GM21515 (cell line): Measurements from ENCODE around the gene KCNJ16.
"Not testable (repeated sequence)": the region's sequence is repeated elsewhere in the genome, so short reads cannot be mapped to it uniquely, and the experiment has no call there.

Experiments used
- ATAC-seq: cut with Tn5 transposase; IDR thresholded peaks from one replicate; pipeline ENCODE4 v1.9.1; 2021; ENCODE audit not compliant: unreplicated experiment

The KCNJ16 gene

DNA sequence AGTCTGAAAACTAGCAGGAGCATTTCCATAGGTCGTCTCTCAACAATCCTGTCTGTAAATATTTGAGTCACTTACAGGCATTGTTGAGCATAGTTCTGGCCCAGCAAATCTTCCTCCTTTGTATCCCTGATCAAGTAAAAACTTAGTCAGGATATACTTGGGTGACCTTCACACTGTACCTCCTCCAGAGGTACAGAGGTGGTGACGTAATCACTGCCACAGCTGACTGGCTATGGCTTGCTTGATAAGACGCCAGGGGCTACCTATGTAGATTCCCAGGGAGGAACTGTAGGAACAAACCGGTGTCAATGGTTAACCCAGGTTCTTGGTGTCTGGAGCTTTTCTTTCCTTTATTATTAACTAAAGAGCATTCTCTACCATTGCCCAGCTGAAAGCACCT lies at the start of gene KCNJ16:
Gene KCNJ16, plus strand, starts transcription at position 270 of the 400 bp plus-strand sequence. CDS start 56,863 bp downstream, outside the sequence.
- no peak for ATAC-seq

DNA sequence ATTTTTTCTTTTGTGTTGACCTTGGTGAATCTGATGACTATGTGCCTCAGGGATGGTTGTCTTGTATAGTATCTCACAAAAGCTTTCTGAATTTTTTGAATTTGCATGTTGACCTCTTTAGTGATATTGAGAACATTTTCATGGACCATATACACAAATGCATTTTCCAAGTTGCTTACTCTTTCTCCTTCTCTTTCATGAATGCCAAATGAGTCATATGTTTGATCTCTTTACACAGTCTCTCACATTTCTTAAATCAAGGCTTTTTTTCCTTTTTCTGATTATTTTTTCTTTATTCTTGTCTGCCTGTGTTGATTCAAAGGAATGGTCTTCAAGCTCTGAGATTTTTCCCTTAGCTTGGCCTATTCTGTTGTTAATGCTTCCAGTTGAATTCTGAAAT lies 46.6 kb upstream of the KCNJ16 start:
- ATAC-seq, result no peak

DNA sequence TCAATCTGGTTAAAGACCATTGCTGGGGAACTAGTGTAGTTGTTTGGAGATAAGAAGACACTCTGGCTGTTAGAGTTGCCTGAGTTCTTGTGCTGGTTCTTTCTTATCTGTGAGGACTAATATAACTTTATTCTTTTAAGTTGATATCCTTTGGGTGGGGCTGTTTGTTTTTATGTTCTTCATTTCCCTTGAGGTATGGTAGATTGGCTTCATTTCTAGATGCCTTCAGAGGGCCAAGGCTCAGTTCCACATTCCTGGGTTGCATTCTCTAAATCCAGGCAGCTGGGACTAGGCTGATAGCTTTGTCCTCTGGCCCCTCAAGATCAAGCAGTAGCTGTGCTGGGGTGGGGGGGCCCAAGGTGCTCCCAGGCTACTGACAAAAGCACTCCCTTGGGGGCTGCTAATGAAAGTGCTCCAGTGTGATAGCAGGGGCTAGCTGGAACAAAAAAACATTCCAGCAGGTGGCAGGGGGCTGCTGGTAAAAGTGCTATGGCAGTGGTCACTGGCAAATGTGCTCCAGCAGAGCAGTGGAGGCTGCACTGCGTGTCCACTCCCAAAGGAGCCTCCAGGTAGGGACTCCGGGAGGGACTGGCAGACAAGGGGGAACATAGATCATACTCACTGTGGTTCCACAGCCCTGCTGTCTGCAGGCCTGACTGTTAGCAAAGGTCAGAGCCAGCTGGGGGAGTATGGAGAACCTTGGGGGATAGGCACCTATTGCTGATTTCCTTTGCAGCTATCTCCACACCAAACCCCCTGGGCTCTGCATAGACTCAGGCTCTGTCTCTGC lies 45.9 kb upstream of the KCNJ16 start:
- ATAC-seq, result no peak

DNA sequence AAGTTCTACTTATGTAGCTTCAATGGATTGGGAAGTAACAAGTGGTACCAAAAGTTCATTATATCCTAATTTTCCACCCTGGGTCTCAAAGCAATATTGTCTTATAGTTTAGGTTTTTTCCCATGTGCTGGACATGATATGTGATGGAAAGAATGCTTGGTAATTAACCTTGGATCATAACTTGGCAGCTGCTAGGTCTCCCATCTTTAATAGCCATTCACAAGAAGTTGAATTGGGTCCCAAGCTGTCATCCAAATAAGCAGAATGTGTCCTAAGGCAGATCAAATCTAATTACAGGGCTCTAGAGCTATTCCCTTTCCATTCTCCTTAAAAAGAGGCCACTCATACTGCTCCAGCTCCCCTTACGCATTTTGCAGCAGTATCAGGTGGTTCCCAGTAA lies 44.7 kb upstream of the KCNJ16 start:
- ATAC-seq, result no peak

DNA sequence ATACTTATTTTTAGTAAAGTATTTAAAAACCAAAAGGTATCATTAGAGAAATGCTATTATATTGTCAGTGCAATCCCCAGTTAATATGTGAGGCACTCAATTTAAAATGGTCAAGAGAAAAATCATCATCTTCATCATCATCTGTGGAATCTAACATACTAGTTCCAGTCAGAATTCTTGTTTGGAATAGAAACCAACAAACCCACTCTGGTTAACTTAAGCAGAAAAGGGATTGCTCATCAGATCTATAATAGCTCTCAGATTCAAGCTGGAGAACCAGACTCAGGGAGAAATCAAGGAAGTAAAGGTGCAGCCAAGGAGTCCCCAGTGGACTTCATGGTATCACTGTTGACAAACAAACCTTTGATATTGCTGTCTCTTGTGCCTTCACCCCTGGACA lies 43.7 kb upstream of the KCNJ16 start:
- no peak for ATAC-seq

DNA sequence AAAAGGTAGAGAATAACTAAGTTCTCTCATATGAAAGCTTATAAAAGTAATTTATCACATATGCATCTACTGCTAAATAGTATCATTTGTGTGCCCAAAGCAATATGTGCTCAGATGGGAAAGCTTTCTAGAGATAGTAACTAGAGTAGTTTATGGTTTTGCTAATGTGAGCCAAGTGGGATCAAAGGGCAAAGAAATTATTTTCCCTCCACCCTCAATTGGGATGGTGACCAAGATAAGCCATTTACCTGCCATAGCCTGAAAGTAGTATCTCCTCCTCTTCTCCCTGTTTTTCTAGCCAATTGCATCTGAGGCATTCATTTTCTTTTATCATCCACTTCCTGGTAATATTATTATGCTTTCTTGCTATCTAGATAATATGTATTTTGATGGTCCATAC lies 41.9 kb upstream of the KCNJ16 start:
- ATAC-seq, result no peak

DNA sequence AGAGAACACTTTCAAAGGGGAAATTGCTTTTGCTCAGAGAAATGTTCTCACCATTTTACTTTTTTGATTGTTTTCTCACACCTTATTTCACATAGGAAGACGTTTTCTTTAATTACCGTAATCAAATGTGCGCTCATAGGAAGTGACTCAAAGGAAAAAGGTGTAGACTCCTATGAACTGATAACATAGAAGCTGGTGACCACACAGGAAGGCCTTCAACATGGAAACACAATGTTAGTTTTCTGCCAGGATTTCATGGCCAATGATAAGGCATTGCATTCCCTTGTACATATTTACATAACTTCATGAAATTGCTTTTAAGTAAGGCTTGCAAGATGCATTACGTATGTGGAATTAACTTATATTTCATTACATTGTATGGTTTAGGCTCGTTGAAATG lies 40.9 kb upstream of the KCNJ16 start:
- ATAC-seq, result no peak

DNA sequence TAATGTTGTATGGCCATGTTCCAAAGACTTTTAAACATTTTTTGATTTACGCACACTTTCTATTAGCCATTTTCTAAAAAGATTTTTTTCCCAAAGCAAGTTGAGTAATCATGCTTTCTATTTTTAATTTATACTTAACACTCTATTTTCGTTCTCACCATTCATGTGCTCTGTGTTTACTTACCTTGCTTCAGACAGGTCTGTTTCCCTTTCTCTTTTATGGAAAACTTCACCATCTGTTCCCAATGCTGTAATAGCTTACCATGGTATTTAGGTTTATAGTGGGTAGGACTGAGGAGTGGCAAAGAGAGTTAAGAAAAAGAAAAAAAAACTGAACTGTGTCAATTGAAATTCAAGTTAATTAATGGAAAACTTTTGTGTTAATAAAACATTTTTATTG lies 37.5 kb upstream of the KCNJ16 start:
- no peak for ATAC-seq

DNA sequence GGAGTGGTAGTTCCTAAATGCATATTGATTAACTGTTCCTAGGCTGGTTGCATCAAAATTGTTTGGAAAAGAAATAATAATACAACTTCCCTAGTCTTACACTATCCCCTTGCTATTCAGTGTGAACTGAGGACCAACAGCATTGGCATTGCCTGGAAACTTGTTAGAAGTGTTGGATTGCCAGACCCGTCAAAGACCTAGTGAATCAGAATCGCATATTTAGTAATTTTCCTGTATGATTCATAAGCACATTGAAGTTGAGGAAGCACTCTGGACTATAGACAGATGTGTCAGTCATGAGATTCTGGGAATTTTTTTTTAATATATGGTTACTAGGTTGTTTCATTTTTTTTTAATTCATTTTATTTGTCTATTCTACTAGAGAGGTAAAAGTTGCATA lies 34.7 kb upstream of the KCNJ16 start:
- no peak for ATAC-seq

DNA sequence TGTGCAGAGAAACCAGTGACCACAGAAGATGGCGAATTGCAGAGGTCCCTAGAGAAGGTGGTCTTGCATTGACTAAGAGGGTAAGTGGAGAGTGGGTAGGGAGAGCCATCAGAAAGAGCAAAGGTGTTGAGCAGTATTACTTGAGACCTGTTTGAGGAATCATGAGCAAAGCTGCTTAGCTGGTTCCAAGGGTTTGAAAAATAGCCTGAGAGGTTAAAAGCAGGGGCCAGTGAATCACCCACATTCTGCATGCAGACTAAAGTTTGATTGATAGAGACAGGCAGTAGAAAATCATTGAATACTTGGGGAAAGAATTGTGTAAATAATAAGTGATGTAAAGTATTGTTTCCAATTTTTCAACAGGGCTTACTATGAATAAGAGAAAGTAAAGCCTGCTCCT lies 34.0 kb upstream of the KCNJ16 start:
- ATAC-seq, result no peak

DNA sequence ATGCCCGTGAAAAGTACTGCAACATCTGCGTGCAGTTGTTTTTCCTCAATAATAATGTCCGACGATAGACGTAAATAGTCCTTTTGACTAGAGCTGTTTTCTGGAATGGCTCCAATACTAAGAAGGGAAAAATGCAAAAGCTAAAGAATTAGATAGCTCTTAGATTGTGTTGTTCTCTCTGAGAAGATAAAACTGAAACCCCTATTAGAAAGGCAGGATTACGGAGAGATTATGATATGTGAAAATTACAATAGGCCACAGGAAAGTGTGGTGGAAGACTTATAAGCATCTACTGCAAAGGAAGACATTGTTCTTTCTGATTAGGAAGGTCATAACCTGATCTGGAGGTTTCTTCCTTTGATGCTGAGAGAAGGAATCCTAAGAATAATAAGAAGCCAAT lies 33.5 kb upstream of the KCNJ16 start:
- no peak for ATAC-seq

DNA sequence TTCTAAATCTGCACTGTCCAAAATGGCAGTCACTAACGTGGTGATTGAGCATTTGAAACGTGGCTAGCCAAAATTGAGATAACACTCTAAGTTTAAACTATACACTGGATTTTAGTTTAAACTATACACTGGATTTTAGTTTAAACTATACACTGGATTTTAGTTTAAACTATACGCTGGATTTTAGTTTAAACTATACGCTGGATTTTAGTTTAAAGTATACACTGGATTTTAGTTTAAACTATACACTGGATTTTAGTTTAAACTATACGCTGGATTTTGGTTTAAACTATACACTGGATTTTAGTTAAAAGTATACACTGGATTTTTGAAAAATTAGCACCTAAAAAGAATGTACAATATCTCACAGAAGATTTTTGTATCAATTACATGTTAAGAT lies 29.2 kb upstream of the KCNJ16 start:
- ATAC-seq, result not testable (repeated sequence)

DNA sequence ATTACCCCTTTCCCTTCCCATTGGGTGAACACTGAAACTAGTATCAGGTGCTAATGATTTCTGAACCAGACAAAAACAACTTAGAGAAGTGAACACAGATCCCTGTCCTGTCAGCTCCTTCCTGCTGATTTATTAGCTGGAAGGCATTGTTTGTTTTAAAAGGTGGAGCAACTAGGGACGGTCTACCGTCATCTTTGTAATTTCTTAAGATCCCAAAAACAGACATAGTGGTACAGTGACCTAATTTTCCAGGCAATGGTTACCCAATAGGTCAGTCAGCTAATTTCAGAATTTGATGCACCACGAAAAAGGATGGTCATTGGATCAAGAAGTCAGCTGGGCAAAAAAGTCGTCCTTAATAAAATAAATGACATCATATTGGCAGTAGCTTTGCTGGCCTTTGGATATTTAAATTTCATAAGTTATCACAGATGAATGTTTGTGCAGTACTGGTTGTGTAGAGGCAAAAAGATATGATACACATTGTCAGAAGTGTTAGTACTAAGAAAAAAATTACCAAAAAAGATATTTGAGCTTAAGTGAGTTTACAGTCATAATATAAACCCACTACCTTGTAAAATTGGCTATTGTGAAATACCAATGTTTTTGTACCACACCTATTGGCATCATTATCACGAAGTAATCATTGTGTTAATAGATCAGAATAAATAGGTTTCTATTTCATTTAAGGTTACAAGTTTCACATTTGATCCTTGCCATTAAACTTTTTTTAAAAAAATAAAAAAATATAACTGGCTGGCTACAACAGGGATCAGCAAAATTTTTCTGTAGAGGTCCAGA lies 27.2 kb upstream of the KCNJ16 start:
- no peak for ATAC-seq

DNA sequence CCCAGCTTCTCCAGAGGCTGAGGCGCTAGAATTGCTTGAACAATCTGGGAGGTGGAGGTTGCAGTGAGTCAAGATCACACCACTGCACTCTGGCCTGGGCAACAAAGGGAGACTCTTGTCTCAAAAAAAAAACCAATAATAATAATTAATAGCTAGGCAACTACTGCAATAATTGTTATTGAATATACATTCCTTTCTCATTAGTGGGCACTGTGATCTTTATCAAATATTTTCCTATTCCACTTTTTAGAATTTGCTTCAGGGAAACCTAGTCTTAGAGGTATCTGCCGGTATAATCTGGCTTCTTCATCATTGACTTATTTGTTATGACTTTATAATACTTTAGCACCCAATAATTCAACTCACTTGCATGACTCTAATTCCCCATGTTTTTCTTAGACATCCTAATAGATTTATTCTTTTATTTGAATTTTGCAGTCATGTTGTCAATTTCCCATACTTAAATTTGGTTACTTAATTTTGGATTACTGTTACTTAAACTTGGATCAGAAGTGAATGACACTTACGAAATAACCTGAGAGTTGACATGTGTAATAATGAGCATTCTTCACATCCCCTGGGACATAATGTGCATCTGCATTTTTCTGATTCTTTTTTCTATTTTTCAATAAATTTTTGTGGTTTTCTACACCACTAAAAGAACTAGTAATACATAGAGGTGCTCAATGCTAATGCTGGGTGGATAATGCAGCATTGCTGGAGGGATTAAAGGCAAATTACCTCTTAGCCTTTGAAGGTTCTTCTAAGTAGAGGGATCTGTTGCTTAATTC lies 25.0 kb upstream of the KCNJ16 start:
- no peak for ATAC-seq

DNA sequence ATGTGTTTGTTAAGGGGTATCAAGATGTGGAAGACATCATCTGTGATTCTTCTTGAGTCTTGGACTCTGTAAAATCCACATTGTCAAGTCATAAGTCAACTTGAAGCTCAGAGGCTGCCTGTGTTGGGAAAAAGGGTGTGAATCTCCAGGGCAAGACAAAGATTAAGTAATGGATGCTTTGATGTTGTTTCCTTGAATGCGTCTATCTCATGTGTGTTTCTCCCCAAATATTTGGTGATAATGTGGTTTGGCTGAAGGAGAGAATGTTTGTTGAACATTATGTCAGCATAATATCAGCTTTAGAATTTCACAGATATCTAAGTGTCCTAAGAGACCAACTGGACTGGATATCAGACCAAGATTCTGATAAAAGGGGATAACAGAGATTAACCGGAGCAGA lies 24.1 kb upstream of the KCNJ16 start:
- ATAC-seq, result no peak

DNA sequence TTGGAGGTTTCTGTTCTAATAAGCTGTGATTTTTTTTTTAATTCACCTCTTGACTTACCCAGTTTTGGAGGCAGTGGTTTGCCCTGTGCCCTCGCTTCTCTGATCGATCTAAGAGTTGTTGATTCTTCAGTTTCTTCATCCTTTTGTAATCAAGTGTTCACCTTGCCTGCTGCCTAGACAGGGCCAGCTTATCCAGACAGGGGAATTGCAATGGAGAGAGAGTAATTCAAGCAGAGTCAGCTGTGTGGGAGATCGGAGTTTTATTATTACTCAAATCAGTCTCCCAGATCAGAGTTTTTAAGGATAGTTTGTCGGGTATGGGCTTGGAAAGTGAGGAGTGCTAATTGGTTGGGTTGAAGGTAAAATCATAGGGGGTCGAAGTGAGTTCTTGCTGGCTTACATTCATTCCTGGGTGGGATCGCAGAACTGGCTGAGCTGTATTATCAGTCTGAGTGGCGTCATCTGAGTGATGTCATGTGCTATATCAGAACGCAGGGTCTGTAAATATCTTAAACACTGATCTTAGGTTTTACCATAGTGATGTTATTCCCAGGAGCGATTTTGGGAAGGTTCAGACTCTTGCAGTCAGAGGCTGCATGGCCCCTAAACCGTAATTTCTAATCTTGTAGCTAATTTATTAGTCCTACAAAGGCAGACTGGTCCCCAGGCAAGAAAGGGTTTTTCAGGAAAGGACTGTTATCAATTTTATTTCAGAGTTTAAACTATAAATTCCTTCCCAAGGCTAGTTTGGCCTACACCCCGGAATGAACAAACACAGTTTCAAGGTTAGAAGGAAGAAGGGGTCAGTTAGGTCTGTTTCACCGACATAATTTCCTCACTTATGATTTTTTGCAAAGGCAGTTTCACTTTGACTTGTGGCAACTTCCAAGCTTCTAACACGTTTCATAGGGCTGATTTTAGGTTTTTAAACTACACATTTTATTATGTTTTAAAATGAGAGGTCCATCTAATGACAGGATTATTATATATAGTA lies 21.5 kb upstream of the KCNJ16 start:
- no peak for ATAC-seq

DNA sequence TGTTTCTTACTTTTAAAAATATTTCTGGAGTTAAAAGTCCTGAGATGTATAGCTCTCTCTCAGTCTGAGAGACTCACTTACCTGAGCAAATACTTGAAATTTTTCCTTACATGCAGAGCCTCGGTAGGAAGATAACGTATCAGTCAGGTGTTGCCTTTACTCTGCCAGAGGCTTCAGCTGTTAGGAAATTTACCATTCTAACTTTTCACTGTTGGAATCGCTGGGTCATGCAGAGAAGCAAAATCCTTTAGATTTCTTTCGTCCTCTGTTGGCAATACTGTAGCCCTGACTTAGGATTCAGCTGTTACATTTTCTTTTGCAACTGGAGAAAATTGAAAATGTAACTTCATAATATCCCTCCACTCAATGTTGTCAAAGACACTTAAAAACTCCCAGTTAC lies 20.0 kb upstream of the KCNJ16 start:
- no peak for ATAC-seq

DNA sequence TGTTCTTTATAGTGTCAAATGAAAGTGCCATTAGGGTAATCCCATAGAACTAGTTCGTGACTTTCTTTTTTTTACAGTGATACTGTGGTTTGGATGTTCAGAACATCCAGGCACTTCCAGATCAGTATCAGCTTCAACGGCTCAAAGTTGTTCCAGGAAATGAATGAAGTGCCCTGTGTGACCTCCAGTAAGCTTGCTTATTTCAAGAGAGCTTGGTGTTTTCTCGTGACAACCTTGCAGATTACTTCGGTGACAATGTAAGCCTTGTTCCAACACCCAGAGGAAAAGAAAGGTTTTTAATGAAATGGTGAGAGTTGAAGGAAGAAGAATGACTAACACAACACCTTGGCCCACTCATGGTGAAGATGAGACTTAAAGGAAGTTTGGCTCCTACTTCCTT lies 16.0 kb upstream of the KCNJ16 start:
- no peak for ATAC-seq

DNA sequence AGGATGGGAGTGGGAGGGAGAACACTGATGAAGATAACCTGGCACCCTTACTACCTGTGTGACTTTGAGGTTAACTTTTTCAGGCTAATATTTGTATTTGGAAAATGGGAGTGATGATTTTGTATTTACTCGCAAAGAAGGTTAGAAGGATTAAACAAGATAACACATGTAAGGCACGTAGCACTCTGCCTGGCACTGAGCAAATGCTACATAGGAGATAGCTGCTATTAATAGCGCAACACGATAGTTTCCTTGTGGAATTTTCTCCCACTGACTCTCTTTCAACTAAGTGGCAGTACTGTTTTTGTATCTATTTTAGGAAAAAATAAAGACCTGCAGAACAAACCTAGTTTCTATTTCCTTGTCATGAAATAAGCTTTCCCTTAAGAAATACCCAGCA lies 15.4 kb upstream of the KCNJ16 start:
- ATAC-seq, result no peak

DNA sequence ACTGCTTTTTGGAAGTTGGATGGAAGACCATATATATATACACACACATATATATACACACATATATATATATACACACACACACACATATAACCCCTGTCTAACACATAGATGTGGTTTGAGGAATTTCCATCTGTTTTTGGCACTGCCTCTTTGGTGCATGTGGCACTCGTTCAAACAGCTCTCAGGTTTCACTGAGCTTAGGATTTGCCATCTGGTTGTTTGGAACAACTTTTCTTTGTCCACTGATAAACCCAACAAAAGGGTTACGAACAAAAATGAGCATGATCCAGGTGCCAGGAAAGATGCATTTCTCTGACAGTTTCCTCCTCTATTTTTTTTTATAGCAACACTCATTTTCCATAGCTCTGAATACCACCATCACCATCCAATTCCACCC lies 14.6 kb upstream of the KCNJ16 start:
- ATAC-seq, result no peak
